Fibroblast of villous mesenchyme (primary cell): ENCODE data around the gene USP47. TPM values are rescaled to one million over a fixed set of nuclear protein-coding genes. Genes with fewer than 3 reads are reported as not detected.

Source experiments
- DNase-seq: peaks from one replicate; pipeline ENCODE4 v3.0.0-alpha.2; 2010; ENCODE audit warnings: low read depth
- H3K4me3 ChIP-seq: 2 replicates; pipeline ENCODE4 v1.5.1; 2011; ENCODE audit warnings: low read depth, mild to moderate bottlenecking, low read length
- CTCF ChIP-seq: IDR thresholded peaks from 2 replicates; pipeline ENCODE4 v1.5.1; 2012; ENCODE audit warnings: low read depth, mild to moderate bottlenecking, low read length; ENCODE audit not compliant: insufficient read depth
- total RNA-seq: library from RNA; depleted of rRNA; stranded (reverse); fragments of >200 nt; gene quantifications from 2 replicates; pipeline ENCODE4 v1.2.3, GENCODE V29; 2012

Gene USP47
- total RNA-seq, 1 donor, result 116 TPM

GRCh38 chr11:11977206-11977938 lies 135.6 kb downstream of the USP47 start:
- no peak overlapping the region for H3K4me3 ChIP-seq
- no peak for TF ChIP-seq CTCF
- DNase-seq, result peak; percentile 88

GRCh38 chr11:11978098-11978637 lies 136.4 kb downstream of the USP47 start:
- no peak overlapping the region for H3K4me3 ChIP-seq
- TF ChIP-seq CTCF, result no peak
- DNase-seq, result no peak

GRCh38 chr11:11978792-11979487 lies 137.2 kb downstream of the USP47 start:
- no peak for TF ChIP-seq CTCF
- peak; percentile 87 for DNase-seq
- no peak overlapping the region for H3K4me3 ChIP-seq

GRCh38 chr11:11979488-11980117 lies 137.8 kb downstream of the USP47 start:
- no peak for TF ChIP-seq CTCF
- peak; percentile 91 for DNase-seq
- H3K4me3 ChIP-seq, result no peak overlapping the region

GRCh38 chr11:11980200-11980599 lies 138.4 kb downstream of the USP47 start:
- no peak for TF ChIP-seq CTCF
- peak; percentile 42 for DNase-seq
- H3K4me3 ChIP-seq, result no peak overlapping the region

- no peak overlapping the region for H3K4me3 ChIP-seq
- no peak for DNase-seq
- no peak for TF ChIP-seq CTCF
These were observed 139.1 kb downstream of the USP47 start for GRCh38 chr11:11980841-11981308.
